ENCODE results near the gene MTCL3.
"Not testable (repeated sequence)": the region's sequence is repeated elsewhere in the genome, so short reads cannot be mapped to it uniquely, and the experiment has no call there.

Gene MTCL3

GRCh38 chr6:127435626-127436220 lies 83.4 kb downstream of the MTCL3 start:
- TF ChIP-seq CTCF (IDR thresholded peaks at IDR 0.05) (no peak), ZFX (IDR thresholded peaks at IDR 0.05; ENCODE audit: borderline replicate concordance) (no peak)
- no peak overlapping the region for H3K27ac ChIP-seq

- TF ChIP-seq CTCF (IDR thresholded peaks at IDR 0.05) (no peak), ZFX (IDR thresholded peaks at IDR 0.05; ENCODE audit: borderline replicate concordance) (no peak)
- H3K27ac ChIP-seq: no peak overlapping the region
These were observed 84.5 kb downstream of the MTCL3 start for GRCh38 chr6:127434651-127435050.

- H3K27ac ChIP-seq: not testable (repeated sequence)
These were observed 90.6 kb downstream of the MTCL3 start for GRCh38 chr6:127428562-127428961.

- no peak overlapping the region for H3K27ac ChIP-seq
- TF ChIP-seq CTCF (IDR thresholded peaks at IDR 0.05) (no peak), ZFX (IDR thresholded peaks at IDR 0.05; ENCODE audit: borderline replicate concordance) (no peak)
These were observed 95.2 kb downstream of the MTCL3 start for GRCh38 chr6:127423921-127424320.
